K562 (cell line): ENCODE measurements around the gene RPLP2. TPM values are rescaled to one million over a fixed set of nuclear protein-coding genes. Genes with fewer than 3 reads are reported as not detected.

Experiments used
- AFF4 ChIP-seq: sonication (generic); formaldehyde crosslinking; IDR thresholded peaks from 2 replicates; pipeline ENCODE4 v1.8.0; 2023; ENCODE audit warnings: mild to moderate bottlenecking, missing genetic modification reagents
- BHLHE40 ChIP-seq: IDR thresholded peaks from 2 replicates; pipeline ENCODE4 v1.6.1; 2011; ENCODE audit warnings: low read length, improper control_type of control experiment
- ELF1 ChIP-seq: fragments of 200-800 bp; sonication (Bioruptor generic); IDR thresholded peaks from 2 replicates; pipeline ENCODE4 v1.6.1; 2016; ENCODE audit warnings: missing genetic modification characterization, missing compliant biosample characterization
- ILF3 ChIP-seq: fragments of 450-650 bp; IDR thresholded peaks from 2 replicates; pipeline ENCODE4 v1.6.1; 2018; ENCODE audit warnings: antibody characterized with exemption, mild to moderate bottlenecking, moderate library complexity, borderline replicate concordance
- KLF1 ChIP-seq: fragments of 450-650 bp; IDR thresholded peaks from 2 replicates; pipeline ENCODE4 v1.6.1; 2016; ENCODE audit warnings: missing genetic modification characterization, missing compliant biosample characterization
- MAZ ChIP-seq, 2 experiments: fragments of 450-650 bp in 1 of 2; sonication (generic) in 1 of 2; formaldehyde crosslinking; IDR thresholded peaks in 1 of 2; conservative IDR thresholded peaks in 1 of 2; 2 replicates each; pipeline versions ENCODE4 v1.4.0 to v1.5.0; 2020; ENCODE audit warnings: mild to moderate bottlenecking in 1 of 2, missing genetic modification reagents in 1 of 2
- PHF8 ChIP-seq: fragments of 200-600 bp; sonication (generic); IDR thresholded peaks from 2 replicates; pipeline ENCODE4 v1.6.1; 2012; ENCODE audit warnings: mixed run types, mild to moderate bottlenecking, inconsistent platforms, low read length, moderate library complexity, borderline replicate concordance
- RNF219 ChIP-seq: fragments of 250-450 bp; sonication (Bioruptor Pico); IDR thresholded peaks from 2 replicates; pipeline ENCODE4 v1.5.0; 2022; ENCODE audit warnings: mild to moderate bottlenecking
- SIN3B ChIP-seq: fragments of 450-650 bp; IDR thresholded peaks from 2 replicates; pipeline ENCODE4 v1.6.1; 2017; ENCODE audit warnings: low read depth, mild to moderate bottlenecking, moderate library complexity
- UBTF ChIP-seq, 2 experiments: IDR thresholded peaks; 2 replicates each; pipeline ENCODE4 v1.6.1; 2012; ENCODE audit warnings: improper control_type of control experiment in 2 of 2, low read depth in 2 of 2, low read length in 2 of 2, borderline replicate concordance in 1 of 2
- ZNF175 ChIP-seq: fragments of 200-800 bp; sonication (Bioruptor generic); IDR thresholded peaks from 2 replicates; pipeline ENCODE4 v1.6.1; 2016; ENCODE audit warnings: low read depth, mild to moderate bottlenecking, missing genetic modification characterization, missing compliant biosample characterization
- polyA plus RNA-seq, 8 experiments: library from polyadenylated mRNA; depleted of rRNA in 4 of 8; stranded (reverse) in 5 of 8; unstranded in 3 of 8; fragments of >200 nt; fragmentation: Nextera tagmentation in 2 of 8; fragmentation: Illumina TruSeq in 1 of 8; extraction: Ambion mirVana in 2 of 8; extraction: Trizol in 1 of 8; gene quantifications; 2 replicates each; pipeline versions ENCODE4 v1.2.1 to v1.2.3, GENCODE V29; 2011 to 2014; ENCODE audit warnings: inconsistent platforms in 1 of 8, missing spikeins in 1 of 8
- total RNA-seq, 7 experiments: library from RNA; depleted of rRNA in 6 of 7; stranded (reverse); fragments of >200 nt in 6 of 7; fragmentation: Illumina TruSeq in 2 of 7; extraction: Trizol in 2 of 7; gene quantifications; 2 replicates each; pipeline versions ENCODE4 v1.2.1 to v1.2.3, GENCODE V29; 2011 to 2021; ENCODE audit warnings: low replicate concordance in 1 of 7
- TF ChIP-seq, protein P1 (sequence below): fragments of 200-800 bp; sonication (Bioruptor generic); IDR thresholded peaks from 2 replicates; pipeline ENCODE4 v1.6.1; 2017; ENCODE audit warnings: missing genetic modification characterization, missing compliant biosample characterization
- TF ChIP-seq, protein P2 (sequence below): fragments of 250-450 bp; sonication (Bioruptor Pico); IDR thresholded peaks from 2 replicates; pipeline ENCODE4 v1.4.0; 2020; ENCODE audit warnings: mild to moderate bottlenecking

The RPLP2 gene
- total and polyA plus RNA-seq, 9 of the 15 experiments (the other 6 are each of a cell fraction or from before 2014, with no cell fraction given) = 528 to 3,807 (median 1,633) TPM

DNA sequence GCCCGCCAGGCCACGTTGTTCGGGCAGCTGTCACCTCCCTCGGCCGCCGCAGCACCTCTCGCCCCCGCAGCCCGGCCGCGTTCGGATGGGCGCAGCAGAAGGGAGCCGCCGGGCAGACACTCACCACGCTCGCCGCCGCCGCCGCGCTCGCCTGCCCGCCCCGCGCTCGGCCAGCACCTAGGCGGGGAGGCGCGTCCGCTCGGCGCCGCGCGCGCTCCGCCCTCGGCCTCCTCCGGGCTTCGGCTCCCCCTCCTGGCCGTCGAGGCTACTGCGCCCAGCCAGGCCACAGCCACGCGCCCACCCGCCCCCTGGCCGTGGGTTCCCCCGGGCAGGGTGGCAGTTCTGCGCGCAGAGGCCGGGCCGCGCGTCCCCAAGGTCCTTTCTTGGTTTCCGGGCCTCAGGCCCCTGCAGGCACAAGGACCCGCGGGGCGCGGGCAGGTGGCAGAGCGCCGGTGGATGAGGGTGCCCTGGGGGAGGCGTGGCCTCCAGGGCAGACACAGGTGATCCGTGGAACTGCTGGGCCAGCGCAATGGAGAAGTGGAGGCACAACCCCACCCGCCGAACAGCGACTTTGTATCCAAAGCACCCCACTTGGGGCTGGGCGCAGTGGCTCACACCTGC is 11.6 kb upstream of the RPLP2 start, which contains the start of gene SLC25A22 (continued):
- TF ChIP-seq, protein P1, sequence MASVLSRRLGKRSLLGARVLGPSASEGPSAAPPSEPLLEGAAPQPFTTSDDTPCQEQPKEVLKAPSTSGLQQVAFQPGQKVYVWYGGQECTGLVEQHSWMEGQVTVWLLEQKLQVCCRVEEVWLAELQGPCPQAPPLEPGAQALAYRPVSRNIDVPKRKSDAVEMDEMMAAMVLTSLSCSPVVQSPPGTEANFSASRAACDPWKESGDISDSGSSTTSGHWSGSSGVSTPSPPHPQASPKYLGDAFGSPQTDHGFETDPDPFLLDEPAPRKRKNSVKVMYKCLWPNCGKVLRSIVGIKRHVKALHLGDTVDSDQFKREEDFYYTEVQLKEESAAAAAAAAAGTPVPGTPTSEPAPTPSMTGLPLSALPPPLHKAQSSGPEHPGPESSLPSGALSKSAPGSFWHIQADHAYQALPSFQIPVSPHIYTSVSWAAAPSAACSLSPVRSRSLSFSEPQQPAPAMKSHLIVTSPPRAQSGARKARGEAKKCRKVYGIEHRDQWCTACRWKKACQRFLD (CRISPR knock-in tag) = peak; percentile 68; the same call in 1 of the 2 replicates
- TF ChIP-seq AFF4 (0 out of 2 replicates have a peak, but pooled peaks have one; percentile 31), ZNF175 (CRISPR knock-in tag) (0 out of 2 replicates have a peak, but pooled peaks have one; percentile 37), UBTF (IDR thresholded peaks at IDR 0.05; ENCODE audit: borderline replicate concordance in 1 of 2, low read depth in 2 of 2, low read length in 2 of 2) (peak; percentile 39 to 61; a peak in 1 of 4 replicates), RNF219 (CRISPR knock-in tag) (no peak), SIN3B (peak; percentile 50; the same call in 1 of the 2 replicates), ILF3 (no peak), KLF1 (tag) (0 out of 2 replicates have a peak, but pooled peaks have one; percentile 34), PHF8 (peak; percentile 42; the same call in 1 of the 2 replicates), MAZ (CRISPR knock-in tag; conservative IDR thresholded peaks at IDR 0.05 in 1 of 2, IDR thresholded peaks at IDR 0.05 in 1 of 2) (peak in 1 of 2 experiments; percentile 27; a peak in 1 of 4 replicates), ELF1 (tag) (no peak), BHLHE40 (peak; percentile 20; the same call in 1 of the 2 replicates)
- TF ChIP-seq, protein P2, sequence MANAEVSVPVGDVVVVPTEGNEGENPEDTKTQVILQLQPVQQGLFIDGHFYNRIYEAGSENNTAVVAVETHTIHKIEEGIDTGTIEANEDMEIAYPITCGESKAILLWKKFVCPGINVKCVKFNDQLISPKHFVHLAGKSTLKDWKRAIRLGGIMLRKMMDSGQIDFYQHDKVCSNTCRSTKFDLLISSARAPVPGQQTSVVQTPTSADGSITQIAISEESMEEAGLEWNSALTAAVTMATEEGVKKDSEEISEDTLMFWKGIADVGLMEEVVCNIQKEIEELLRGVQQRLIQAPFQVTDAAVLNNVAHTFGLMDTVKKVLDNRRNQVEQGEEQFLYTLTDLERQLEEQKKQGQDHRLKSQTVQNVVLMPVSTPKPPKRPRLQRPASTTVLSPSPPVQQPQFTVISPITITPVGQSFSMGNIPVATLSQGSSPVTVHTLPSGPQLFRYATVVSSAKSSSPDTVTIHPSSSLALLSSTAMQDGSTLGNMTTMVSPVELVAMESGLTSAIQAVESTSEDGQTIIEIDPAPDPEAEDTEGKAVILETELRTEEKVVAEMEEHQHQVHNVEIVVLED = peak; percentile 66; the same call in 1 of the 2 replicates
